HepG2 (cell line): ENCODE results near the gene GNAI2. TPM values are rescaled to one million over a fixed set of nuclear protein-coding genes. Genes with fewer than 3 reads are reported as not detected.

Experiments
- AHDC1 ChIP-seq: sonication (generic); formaldehyde crosslinking; IDR thresholded peaks from 2 replicates; pipeline ENCODE4 v1.5.1; 2020; ENCODE audit warnings: mild to moderate bottlenecking, missing genetic modification reagents, borderline replicate concordance
- CHD4 ChIP-seq: fragments of 200-600 bp; sonication (generic); IDR thresholded peaks from 2 replicates; pipeline ENCODE4 v1.7.0; 2017; ENCODE audit warnings: mild to moderate bottlenecking, low read length, borderline replicate concordance
- GABPA ChIP-seq, 2 experiments: IDR thresholded peaks; 2 replicates each; pipeline ENCODE4 v1.6.1; 2011 to 2016; ENCODE audit warnings: low read depth in 2 of 2, low read length in 1 of 2, missing biosample characterization in 1 of 2, missing genetic modification characterization in 1 of 2
- HMG20A ChIP-seq: IDR thresholded peaks from 2 replicates; pipeline ENCODE4 v1.6.1; 2016; ENCODE audit warnings: borderline replicate concordance
- KAT8 ChIP-seq: IDR thresholded peaks from 2 replicates; pipeline ENCODE4 v1.6.1; 2016; ENCODE audit warnings: missing genetic modification reagents, missing compliant biosample characterization
- RCOR2 ChIP-seq: IDR thresholded peaks from 2 replicates; pipeline ENCODE4 v1.6.1; 2016; ENCODE audit warnings: missing biosample characterization, missing genetic modification reagents
- THAP11 ChIP-seq: IDR thresholded peaks from 2 replicates; pipeline ENCODE4 v1.6.1; 2016; ENCODE audit warnings: missing biosample characterization, missing genetic modification reagents
- ZBTB42 ChIP-seq: sonication (generic); formaldehyde crosslinking; IDR thresholded peaks from 2 replicates; pipeline ENCODE4 v1.5.0; 2020; ENCODE audit warnings: mild to moderate bottlenecking, missing genetic modification reagents
- ZKSCAN5 ChIP-seq: sonication (generic); formaldehyde crosslinking; IDR thresholded peaks from 2 replicates; pipeline ENCODE4 v1.5.1; 2020; ENCODE audit warnings: mild to moderate bottlenecking, missing genetic modification reagents
- ZNF362 ChIP-seq: sonication (generic); formaldehyde crosslinking; IDR thresholded peaks from 2 replicates; pipeline ENCODE4 v1.4.0; 2020; ENCODE audit warnings: missing genetic modification reagents, mild to moderate bottlenecking, borderline replicate concordance
- ZNF605 ChIP-seq: sonication (generic); formaldehyde crosslinking; IDR thresholded peaks from 2 replicates; pipeline ENCODE4 v1.8.0; 2022; ENCODE audit warnings: mild to moderate bottlenecking, missing genetic modification reagents
- ZNF619 ChIP-seq: sonication (generic); formaldehyde crosslinking; IDR thresholded peaks from 2 replicates; pipeline ENCODE4 v1.4.0; 2020; ENCODE audit warnings: mild to moderate bottlenecking, missing genetic modification reagents
- ZNF660 ChIP-seq: sonication (generic); formaldehyde crosslinking; IDR thresholded peaks from 2 replicates; pipeline ENCODE4 v1.5.1; 2020; ENCODE audit warnings: mild to moderate bottlenecking, low read depth, missing genetic modification reagents, borderline replicate concordance
- polyA plus RNA-seq, 8 experiments: library from polyadenylated mRNA; depleted of rRNA in 3 of 8; stranded (reverse) in 7 of 8; unstranded in 1 of 8; fragments of >200 nt; fragmentation: Illumina TruSeq in 4 of 8; extraction: Trizol in 4 of 8; gene quantifications; 2 replicates each; pipeline versions ENCODE4 v1.2.1 to v1.2.3, GENCODE V29; 2011 to 2016; ENCODE audit warnings: low read depth in 4 of 8, missing spikeins in 1 of 8, mixed read lengths in 1 of 8; ENCODE audit not compliant: insufficient read depth in 1 of 8
- total RNA-seq, 5 experiments: library from RNA; depleted of rRNA; stranded (reverse); fragments of >200 nt; fragmentation: Illumina TruSeq; extraction: Trizol; gene quantifications; 2 replicates each; pipeline ENCODE4 v1.2.3, GENCODE V29; 2016; ENCODE audit warnings: low read depth in 1 of 5
- TF ChIP-seq, protein P1 (sequence below): sonication (generic); formaldehyde crosslinking; IDR thresholded peaks from 2 replicates; pipeline ENCODE4 v1.9.0; 2021; ENCODE audit warnings: missing genetic modification reagents, mild to moderate bottlenecking, borderline replicate concordance
- TF ChIP-seq, protein P2 (sequence below): sonication (generic); formaldehyde crosslinking; IDR thresholded peaks from 2 replicates; pipeline ENCODE4 v1.9.0; 2021; ENCODE audit warnings: missing genetic modification reagents, borderline replicate concordance
- TF ChIP-seq, protein P3 (sequence below): IDR thresholded peaks from 2 replicates; pipeline ENCODE4 v1.6.1; 2012; ENCODE audit warnings: low read depth, low read length, improper control_type of control experiment

GNAI2 gene
- total and polyA plus RNA-seq, 2 of the 13 experiments (the other 11 are each of a cell fraction or from before 2014, with no cell fraction given) = 51.1 to 66.2 TPM

DNA sequence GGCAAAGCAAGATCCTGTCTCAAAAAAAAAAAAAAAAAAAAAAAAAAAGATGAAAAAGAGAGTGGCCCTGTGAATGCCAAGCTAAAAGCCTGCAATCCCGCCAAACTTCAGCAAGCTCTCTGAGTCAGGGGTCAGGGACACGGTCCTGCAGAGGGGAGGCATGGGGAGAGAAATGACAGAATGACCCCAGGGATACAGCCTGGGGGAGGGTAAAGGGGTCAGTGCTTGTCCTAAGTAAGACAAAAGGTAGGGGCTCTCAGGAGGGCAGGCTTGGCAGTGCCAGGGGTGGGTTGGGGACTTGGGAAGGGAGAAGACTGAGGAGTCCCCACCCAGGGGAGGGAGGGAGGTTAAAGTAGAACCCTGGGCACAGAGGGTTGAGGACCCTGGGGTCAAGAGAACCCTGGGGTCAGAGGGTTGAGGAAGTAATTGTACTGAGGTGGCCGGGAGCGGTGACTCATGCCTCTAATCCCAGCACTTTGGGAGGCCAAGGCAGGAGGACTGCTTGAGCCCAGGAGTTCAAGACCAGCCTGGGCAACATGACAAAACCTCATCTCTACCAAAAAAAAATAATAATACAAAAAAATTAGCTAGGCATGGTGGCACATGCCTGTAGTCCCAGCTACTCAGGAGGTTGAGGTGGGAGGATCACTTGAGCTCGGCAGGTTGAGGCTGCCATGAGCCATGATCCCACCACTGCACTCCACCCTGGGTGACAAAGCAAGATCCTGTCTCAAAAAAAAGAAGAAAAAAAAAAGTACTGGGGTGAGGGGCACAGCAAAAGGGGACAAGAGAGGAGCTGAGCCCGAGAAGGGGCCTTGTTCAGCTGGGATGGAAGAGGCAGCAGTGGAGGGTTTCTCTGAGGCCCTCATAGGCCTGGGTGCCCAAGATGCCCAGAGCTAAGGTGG lies 27.7 kb downstream of the GNAI2 start (continued):
- TF ChIP-seq, protein P1, sequence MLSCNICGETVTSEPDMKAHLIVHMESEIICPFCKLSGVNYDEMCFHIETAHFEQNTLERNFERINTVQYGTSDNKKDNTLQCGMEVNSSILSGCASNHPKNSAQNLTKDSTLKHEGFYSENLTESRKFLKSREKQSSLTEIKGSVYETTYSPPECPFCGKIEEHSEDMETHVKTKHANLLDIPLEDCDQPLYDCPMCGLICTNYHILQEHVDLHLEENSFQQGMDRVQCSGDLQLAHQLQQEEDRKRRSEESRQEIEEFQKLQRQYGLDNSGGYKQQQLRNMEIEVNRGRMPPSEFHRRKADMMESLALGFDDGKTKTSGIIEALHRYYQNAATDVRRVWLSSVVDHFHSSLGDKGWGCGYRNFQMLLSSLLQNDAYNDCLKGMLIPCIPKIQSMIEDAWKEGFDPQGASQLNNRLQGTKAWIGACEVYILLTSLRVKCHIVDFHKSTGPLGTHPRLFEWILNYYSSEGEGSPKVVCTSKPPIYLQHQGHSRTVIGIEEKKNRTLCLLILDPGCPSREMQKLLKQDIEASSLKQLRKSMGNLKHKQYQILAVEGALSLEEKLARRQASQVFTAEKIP (CRISPR knock-in tag) = no peak
- TF ChIP-seq HMG20A = no peak
- TF ChIP-seq, protein P2, sequence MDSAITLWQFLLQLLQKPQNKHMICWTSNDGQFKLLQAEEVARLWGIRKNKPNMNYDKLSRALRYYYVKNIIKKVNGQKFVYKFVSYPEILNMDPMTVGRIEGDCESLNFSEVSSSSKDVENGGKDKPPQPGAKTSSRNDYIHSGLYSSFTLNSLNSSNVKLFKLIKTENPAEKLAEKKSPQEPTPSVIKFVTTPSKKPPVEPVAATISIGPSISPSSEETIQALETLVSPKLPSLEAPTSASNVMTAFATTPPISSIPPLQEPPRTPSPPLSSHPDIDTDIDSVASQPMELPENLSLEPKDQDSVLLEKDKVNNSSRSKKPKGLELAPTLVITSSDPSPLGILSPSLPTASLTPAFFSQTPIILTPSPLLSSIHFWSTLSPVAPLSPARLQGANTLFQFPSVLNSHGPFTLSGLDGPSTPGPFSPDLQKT (CRISPR knock-in tag) = no peak
- TF ChIP-seq ZNF362 (CRISPR knock-in tag) = peak; percentile 65; the same call in 1 of the 2 replicates
- no peak for TF ChIP-seq GABPA (IDR thresholded peaks at IDR 0.05; ENCODE audit: low read depth, low read length)
- TF ChIP-seq GABPA (CRISPR knock-in tag; IDR thresholded peaks at IDR 0.05; ENCODE audit: low read depth) = 0 out of 2 replicates have a peak, but pooled peaks have one; percentile 15
- TF ChIP-seq, protein P3, sequence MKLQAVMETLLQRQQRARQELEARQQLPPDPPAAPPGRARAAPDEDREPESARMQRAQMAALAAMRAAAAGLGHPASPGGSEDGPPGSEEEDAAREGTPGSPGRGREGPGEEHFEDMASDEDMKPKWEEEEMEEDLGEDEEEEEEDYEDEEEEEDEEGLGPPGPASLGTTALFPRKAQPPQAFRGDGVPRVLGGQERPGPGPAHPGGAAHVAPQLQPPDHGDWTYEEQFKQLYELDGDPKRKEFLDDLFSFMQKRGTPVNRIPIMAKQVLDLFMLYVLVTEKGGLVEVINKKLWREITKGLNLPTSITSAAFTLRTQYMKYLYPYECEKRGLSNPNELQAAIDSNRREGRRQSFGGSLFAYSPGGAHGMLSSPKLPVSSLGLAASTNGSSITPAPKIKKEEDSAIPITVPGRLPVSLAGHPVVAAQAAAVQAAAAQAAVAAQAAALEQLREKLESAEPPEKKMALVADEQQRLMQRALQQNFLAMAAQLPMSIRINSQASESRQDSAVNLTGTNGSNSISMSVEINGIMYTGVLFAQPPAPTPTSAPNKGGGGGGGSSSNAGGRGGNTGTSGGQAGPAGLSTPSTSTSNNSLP = no peak
- TF ChIP-seq ZNF605 (CRISPR knock-in tag) = no peak
- TF ChIP-seq ZKSCAN5 (CRISPR knock-in tag) = no peak
- no peak for TF ChIP-seq ZNF619
- TF ChIP-seq CHD4 = peak; percentile 77; the same call in 1 of the 2 replicates
- peak; percentile 26; the same call in 1 of the 2 replicates for TF ChIP-seq KAT8 (CRISPR knock-in tag)
- TF ChIP-seq AHDC1 (CRISPR knock-in tag) = no peak
- no peak for TF ChIP-seq ZBTB42 (CRISPR knock-in tag)
- peak; percentile 45; the same call in 1 of the 2 replicates for TF ChIP-seq RCOR2 (CRISPR knock-in tag)
- no peak for TF ChIP-seq THAP11 (CRISPR knock-in tag)
- no peak for TF ChIP-seq ZNF660 (CRISPR knock-in tag)
